Measurements from ENCODE around the gene RBBP8NL. TPM values are rescaled to one million over a fixed set of nuclear protein-coding genes. Genes with fewer than 3 reads are reported as not detected.

The RBBP8NL gene
- total and polyA plus RNA-seq, 2 experiments from 2014 or later, result 0.10 to 1.1 TPM

Other genes starting within 250 kb of the RBBP8NL start
- gene MTG2, start 244.5 kb downstream of the RBBP8NL start, total RNA-seq (2014; rRNA removed; shearing (Covaris generic)), result 11.3 and 13.6 TPM in 2 replicates
- gene MTG2, start 244.5 kb downstream of the RBBP8NL start, polyA plus RNA-seq (2016; fragmentation: Nextera tagmentation; extraction: Ambion mirVana), result 11.7 and 15.4 TPM in 2 replicates
- gene HRH3, start 207.3 kb downstream of the RBBP8NL start, total RNA-seq (2014; rRNA removed; shearing (Covaris generic)), result 2.9 and 5.2 TPM in 2 replicates
- gene HRH3, start 207.3 kb downstream of the RBBP8NL start, polyA plus RNA-seq (2016; fragmentation: Nextera tagmentation; extraction: Ambion mirVana), result 1.5 and 2.0 TPM in 2 replicates
- 24.2 and 31.2 TPM in 2 replicates for gene OSBPL2, start 189.0 kb downstream of the RBBP8NL start, total RNA-seq (2014; rRNA removed; shearing (Covaris generic))
- gene OSBPL2, start 189.0 kb downstream of the RBBP8NL start, polyA plus RNA-seq (2016; fragmentation: Nextera tagmentation; extraction: Ambion mirVana), result 16.6 and 19.4 TPM in 2 replicates
- 223 and 243 TPM in 2 replicates for gene ADRM1, start 124.5 kb downstream of the RBBP8NL start, total RNA-seq (2014; rRNA removed; shearing (Covaris generic))
- gene ADRM1, start 124.5 kb downstream of the RBBP8NL start, polyA plus RNA-seq (2016; fragmentation: Nextera tagmentation; extraction: Ambion mirVana), result 206 and 224 TPM in 2 replicates
- gene LAMA5, start 60.2 kb downstream of the RBBP8NL start, total RNA-seq (2014; rRNA removed; shearing (Covaris generic)), result 215 and 298 TPM in 2 replicates
- gene LAMA5, start 60.2 kb downstream of the RBBP8NL start, polyA plus RNA-seq (2016; fragmentation: Nextera tagmentation; extraction: Ambion mirVana), result 192 and 201 TPM in 2 replicates
- gene RPS21, start 40.4 kb downstream of the RBBP8NL start, total RNA-seq (2014; rRNA removed; shearing (Covaris generic)), result 759 and 964 TPM in 2 replicates
- gene RPS21, start 40.4 kb downstream of the RBBP8NL start, polyA plus RNA-seq (2016; fragmentation: Nextera tagmentation; extraction: Ambion mirVana), result 2,298 and 2,471 TPM in 2 replicates
- gene CABLES2, start 20.3 kb downstream of the RBBP8NL start, total RNA-seq (2014; rRNA removed; shearing (Covaris generic)), result 12.6 and 12.7 TPM in 2 replicates
- gene CABLES2, start 20.3 kb downstream of the RBBP8NL start, polyA plus RNA-seq (2016; fragmentation: Nextera tagmentation; extraction: Ambion mirVana), result 4.3 and 5.1 TPM in 2 replicates
- 0.73 and 1.2 TPM in 2 replicates for gene GATA5, start 48.5 kb upstream of the RBBP8NL start, total RNA-seq (2014; rRNA removed; shearing (Covaris generic))
- gene GATA5, start 48.5 kb upstream of the RBBP8NL start, polyA plus RNA-seq (2016; fragmentation: Nextera tagmentation; extraction: Ambion mirVana), result 0.31 and 0.60 TPM in 2 replicates
- 38.3 and 41.6 TPM in 2 replicates for gene SLCO4A1, start 215.0 kb upstream of the RBBP8NL start, total RNA-seq (2014; rRNA removed; shearing (Covaris generic))
- gene SLCO4A1, start 215.0 kb upstream of the RBBP8NL start, polyA plus RNA-seq (2016; fragmentation: Nextera tagmentation; extraction: Ambion mirVana), result 27.2 and 28.5 TPM in 2 replicates

Data from GM23338 (cell line).